BJ (cell line): ENCODE results near the gene JCAD. TPM values are rescaled to one million over a fixed set of nuclear protein-coding genes. Genes with fewer than 3 reads are reported as not detected.

ENCODE experiments used
- CTCF ChIA-PET: fragments of 350-600 bp; formaldehyde crosslinking; extraction: SDS; loops from one replicate; lab custom pipeline; 2021; ENCODE audit warnings: antibody characterized with exemption, inconsistent platforms; lab: Yijun Ruan, JAX
- POLR2A ChIA-PET: fragments of 300-600 bp; sonication (Branson Sonifier 250); formaldehyde crosslinking; extraction: SDS; loops from one replicate; lab custom pipeline; 2021; ENCODE audit warnings: antibody characterized with exemption; lab: Charles Lee
- DNase-seq: peaks from one replicate; pipeline ENCODE4 v3.0.0-alpha.2; 2011; ENCODE audit warnings: low read depth
- H3K27me3 ChIP-seq: 2 replicates; pipeline ENCODE4 v1.6.0; 2011; ENCODE audit warnings: low read length; ENCODE audit not compliant: control insufficient read depth, insufficient read depth
- H3K36me3 ChIP-seq: 2 replicates; pipeline ENCODE4 v1.5.1; 2011; ENCODE audit warnings: low read length; ENCODE audit not compliant: control insufficient read depth, insufficient read depth
- H3K4me3 ChIP-seq: 2 replicates; pipeline ENCODE4 v1.5.1; 2011; ENCODE audit warnings: low read depth, mild to moderate bottlenecking, control low read depth, low read length
- polyA plus RNA-seq: library from polyadenylated mRNA; depleted of rRNA; stranded (reverse); fragments of >200 nt; gene quantifications from 2 replicates; pipeline ENCODE4 v1.2.3, GENCODE V29; 2011
- TF ChIP-seq, protein P1 (sequence below): IDR thresholded peaks from 2 replicates; pipeline ENCODE4 v1.5.1; 2011; ENCODE audit warnings: low read depth, mild to moderate bottlenecking, control low read depth, inconsistent platforms, low read length, moderate library complexity; ENCODE audit not compliant: insufficient read depth

The JCAD gene
- polyA plus RNA-seq, 1 experiment, result 13.9 TPM

GRCh38 chr10:30068492-30069223, 9.3 kb upstream of the JCAD start:
- ChIA-PET POLR2A (no interaction called here), CTCF (no interaction called here)
- Histone ChIP-seq H3K36me3 (no peaks in the 10 kb centered on the region), H3K4me3 (no peak overlapping the region), H3K27me3 (no peaks in the 10 kb centered on the region)
- no peak for DNase-seq
- TF ChIP-seq, protein P1, sequence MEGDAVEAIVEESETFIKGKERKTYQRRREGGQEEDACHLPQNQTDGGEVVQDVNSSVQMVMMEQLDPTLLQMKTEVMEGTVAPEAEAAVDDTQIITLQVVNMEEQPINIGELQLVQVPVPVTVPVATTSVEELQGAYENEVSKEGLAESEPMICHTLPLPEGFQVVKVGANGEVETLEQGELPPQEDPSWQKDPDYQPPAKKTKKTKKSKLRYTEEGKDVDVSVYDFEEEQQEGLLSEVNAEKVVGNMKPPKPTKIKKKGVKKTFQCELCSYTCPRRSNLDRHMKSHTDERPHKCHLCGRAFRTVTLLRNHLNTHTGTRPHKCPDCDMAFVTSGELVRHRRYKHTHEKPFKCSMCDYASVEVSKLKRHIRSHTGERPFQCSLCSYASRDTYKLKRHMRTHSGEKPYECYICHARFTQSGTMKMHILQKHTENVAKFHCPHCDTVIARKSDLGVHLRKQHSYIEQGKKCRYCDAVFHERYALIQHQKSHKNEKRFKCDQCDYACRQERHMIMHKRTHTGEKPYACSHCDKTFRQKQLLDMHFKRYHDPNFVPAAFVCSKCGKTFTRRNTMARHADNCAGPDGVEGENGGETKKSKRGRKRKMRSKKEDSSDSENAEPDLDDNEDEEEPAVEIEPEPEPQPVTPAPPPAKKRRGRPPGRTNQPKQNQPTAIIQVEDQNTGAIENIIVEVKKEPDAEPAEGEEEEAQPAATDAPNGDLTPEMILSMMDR, result no peak

GRCh38 chr10:30063099-30063498, 3.7 kb upstream of the JCAD start:
- no peak for DNase-seq
- TF ChIP-seq, protein P1, result no peak
- H3K36me3 ChIP-seq, result no peaks in the 10 kb centered on the region
- H3K27me3 ChIP-seq, result no peaks in the 10 kb centered on the region
- POLR2A ChIA-PET, result interaction anchor here (0.6 to 0.7 kb wide), 3 partner anchors 118 to 371 kb away, joined by 3 to 7 read pairs (median 3); partner anchors contain the start of gene MAP3K8
- CTCF ChIA-PET, result interaction anchor here (0.6 kb wide), 1 partner anchor 178 kb away, joined by 4 read pairs; no protein-coding TSS in a partner anchor
- no peak overlapping the region for H3K4me3 ChIP-seq

DNA sequence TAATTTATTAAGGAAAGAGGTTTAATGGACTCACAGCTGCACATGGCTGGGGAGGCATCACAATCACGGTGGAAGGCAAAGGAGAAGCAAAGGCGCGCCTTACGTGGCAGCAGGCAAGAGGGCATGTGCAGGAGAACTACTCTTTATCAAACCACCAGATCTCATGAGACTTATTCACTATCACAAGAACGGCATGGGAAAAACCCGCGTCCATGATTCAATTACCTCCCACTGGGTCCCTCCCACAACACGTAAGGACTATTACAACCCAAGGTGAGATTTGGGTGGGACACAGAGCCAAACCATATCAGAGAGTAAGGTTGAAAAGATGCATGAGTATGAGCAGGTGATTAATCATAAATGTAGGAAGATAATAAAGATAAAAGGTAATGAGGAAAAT, 3.2 kb upstream of the JCAD start:
- ChIA-PET POLR2A (no interaction called here), CTCF (no interaction called here)
- TF ChIP-seq, protein P1, result no peak

GRCh38 chr10:30062090-30062489, 2.7 kb upstream of the JCAD start:
- TF ChIP-seq, protein P1, result no peak
- POLR2A ChIA-PET, result no interaction called here
- H3K27me3 ChIP-seq, result no peaks in the 10 kb centered on the region
- peak; percentile 81 for DNase-seq
- CTCF ChIA-PET, result no interaction called here
- no peaks in the 10 kb centered on the region for H3K36me3 ChIP-seq
- H3K4me3 ChIP-seq, result no peak overlapping the region

More for the DNA sequence above, 3.2 kb upstream of the JCAD start:
- Histone ChIP-seq H3K27me3 (no peaks in the 10 kb centered on the region), H3K4me3 (no peak overlapping the region), H3K36me3 (no peaks in the 10 kb centered on the region)
- no peak for DNase-seq

DNA sequence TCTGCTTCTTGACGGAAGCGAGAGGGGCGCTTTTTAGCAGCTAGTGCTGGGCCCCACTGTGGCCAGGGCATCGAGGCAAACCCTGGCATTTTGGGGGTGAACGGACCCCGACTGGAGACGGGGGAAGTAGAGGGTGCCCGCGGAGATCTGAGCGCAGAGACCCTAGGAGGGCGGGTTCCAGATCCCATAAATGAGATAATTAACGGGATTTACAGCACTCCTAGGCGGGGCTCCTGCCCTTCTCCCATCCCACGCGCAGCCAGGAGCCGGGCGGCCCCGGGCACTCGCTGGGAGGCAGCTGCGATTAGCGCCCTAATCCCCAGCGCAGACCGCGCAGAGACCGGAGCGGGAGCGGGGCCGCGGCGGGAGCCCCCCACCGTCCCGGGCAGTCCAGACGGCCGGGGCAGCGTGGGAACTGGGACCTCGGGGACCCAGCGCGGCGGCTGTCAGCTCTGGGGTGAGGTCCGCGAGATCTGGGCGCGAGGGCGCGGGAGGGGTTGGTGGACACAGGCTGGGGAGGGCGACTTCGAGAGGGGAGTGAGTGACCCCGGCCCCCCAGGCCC, 735 bp downstream of the JCAD start:
- ChIA-PET CTCF (interaction anchor here (1.3 to 1.8 kb wide), 2 partner anchors 58 to 182 kb away, joined by 4 read pairs; no protein-coding TSS in a partner anchor), POLR2A (no interaction called here)
- TF ChIP-seq, protein P1, result no peak
- no peak for DNase-seq
- Histone ChIP-seq H3K27me3 (no peaks in the 10 kb centered on the region), H3K36me3 (no peaks in the 10 kb centered on the region), H3K4me3 (peak overlapping the region; percentile 76)
